Right renal pelvis (tissue), 4 donors: ENCODE measurements around the gene NFE2. TPM values are rescaled to one million over a fixed set of nuclear protein-coding genes. Genes with fewer than 3 reads are reported as not detected.

Source experiments
- DNase-seq, 4 donors: peaks; one replicate each; pipeline ENCODE4 v3.0.0-alpha.2; 2013; ENCODE audit warnings: low read depth in 4 of 4, low spot score in 3 of 4, missing footprints in 1 of 4
- polyA plus RNA-seq, 4 donors: library from polyadenylated mRNA; unstranded; fragments of 120-200 nt; gene quantifications; one replicate each; pipeline ENCODE4 v1.2.1, GENCODE V29; 2013; ENCODE audit not compliant: insufficient read length in 4 of 4

NFE2 gene
- polyA plus RNA-seq, 4 donors: 2.0 to 4.8 (median 2.4) TPM

DNA sequence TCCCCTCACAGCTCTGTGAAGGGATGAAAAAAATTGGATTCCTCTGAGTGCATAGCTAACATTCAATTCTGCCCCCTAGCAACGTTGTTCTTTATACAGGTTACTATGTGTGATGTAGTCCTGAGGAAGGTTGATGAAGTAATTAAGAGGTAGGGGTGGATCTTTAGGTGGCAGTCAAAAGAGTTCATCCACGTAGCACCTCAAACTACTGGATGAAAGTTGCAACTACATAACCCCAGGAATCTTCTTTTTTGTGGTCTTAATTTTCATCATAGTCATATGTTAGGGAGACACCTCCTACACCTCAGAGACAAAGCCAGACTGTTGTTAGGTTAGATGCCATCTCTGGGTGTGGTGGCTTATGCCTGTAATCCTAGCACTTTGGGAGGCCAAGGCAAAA is 10.2 kb upstream of the NFE2 start:
- no peak for DNase-seq

DNA sequence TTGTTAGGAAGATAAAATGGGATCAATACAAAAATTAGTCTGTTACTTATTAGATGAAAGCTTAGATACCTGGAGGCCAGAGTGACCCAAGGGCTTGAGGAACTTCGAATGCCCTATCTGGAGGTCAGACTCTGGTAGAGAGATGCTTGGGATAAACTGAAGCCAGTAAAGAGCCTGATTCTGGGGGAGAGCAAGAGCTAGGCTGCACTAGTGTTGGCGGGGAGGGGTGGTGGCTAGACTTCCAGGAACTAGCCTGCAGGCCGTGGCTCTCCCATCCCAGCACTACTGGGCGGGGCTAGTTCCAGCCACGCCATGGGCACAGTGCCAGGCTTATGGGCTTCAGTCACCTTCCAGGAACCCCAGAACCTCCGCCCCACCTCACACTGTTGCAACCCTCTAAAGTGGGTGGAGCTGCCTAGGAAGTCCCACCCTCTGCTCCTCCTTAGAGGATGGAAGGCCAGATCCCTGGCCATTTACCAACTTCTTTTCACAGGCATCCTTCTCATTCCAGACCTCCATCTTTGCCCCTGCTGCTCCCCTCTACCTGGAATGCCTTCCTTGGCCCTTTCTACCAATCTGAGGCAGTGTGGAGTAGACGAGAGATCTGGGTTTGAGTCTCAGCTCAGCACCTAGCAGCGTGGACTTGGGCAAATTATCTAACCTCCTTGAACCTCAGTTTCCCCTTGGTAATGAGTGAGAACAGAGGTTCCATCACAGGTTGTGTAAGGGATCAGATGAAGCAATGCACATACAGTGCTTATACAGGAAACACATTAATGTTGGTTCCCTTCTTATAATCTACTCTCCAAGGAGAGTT is 6.3 kb upstream of the NFE2 start:
- no peak for DNase-seq

- no peak for DNase-seq
Measured at GRCh38 chr12:54304187-54304810, 3.5 kb upstream of the NFE2 start.

DNA sequence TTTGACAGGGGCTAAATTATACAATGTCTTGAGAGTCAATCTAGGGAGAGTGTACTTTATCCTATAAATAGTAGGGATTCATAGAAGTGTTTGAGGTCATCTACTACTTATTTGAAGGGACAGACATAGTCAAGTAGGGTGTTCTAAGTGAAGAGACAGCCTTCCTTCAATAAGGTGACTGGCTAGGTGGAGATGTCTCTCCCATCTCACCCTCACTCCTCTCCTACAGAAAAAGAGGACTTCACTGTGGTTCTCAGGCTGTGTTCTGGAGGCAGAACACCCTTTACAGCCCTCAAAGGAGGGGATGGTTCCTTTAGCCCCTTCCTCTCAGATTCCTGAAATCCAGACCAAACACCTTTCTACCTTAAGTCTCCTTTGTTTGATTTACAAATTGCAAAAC is 2.8 kb upstream of the NFE2 start:
- no peak for DNase-seq

DNA sequence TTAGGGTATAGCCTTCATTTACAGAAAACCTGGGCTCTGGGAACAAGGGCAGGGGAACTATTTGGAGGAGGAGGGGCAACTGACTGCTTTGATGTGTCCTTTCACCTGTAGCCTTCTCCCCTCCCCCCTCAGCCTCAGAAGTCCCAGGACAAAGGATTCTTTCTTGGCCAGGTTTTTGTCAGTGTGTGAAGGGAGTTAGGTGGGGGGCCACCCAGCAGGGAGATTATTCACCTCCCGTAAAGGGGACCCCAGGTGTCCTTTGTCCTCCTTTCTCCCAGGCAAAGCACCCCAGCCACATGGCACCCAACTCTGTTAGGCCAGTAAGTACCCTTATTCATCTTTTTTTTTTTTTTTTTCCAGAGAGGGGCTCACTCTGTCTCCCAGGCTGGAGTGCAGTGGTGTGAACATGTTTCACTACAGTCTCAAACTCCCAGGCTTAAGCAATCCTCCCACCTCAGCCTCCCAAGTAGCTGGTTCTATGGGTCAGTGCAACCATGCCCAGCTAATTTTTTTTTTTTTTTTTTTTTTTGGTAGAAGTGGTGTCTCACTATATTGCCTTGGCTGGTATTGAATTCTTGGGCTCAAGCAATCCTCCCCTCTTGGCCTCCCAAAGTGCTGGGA is 723 bp upstream of the NFE2 start:
- DNase-seq: no peak

DNA sequence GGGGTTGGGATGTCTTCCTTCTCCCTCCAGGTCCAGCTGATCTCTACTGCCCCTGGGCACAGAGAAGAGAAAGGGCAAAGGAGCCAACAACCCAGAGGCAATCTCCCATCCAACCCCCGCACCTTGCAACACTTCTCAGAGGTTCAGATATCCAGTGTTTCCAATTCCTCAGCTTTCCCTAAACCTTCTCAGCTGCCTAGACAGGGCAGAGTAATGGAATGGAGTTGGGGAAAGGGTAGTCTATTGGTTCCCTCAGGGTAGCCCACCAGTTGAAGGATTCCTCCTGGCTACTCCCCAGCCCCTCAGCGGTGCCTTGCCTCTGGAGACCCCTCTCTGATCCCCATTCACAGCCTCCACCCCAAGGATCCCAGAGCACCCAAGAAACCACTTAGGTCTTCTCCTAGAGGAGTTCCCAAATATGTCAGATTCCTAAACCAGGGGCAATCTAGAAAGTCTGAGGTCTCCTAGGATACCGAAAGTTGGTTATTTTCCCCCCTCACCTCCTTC is 537 bp downstream of the NFE2 start:
- no peak for DNase-seq

DNA sequence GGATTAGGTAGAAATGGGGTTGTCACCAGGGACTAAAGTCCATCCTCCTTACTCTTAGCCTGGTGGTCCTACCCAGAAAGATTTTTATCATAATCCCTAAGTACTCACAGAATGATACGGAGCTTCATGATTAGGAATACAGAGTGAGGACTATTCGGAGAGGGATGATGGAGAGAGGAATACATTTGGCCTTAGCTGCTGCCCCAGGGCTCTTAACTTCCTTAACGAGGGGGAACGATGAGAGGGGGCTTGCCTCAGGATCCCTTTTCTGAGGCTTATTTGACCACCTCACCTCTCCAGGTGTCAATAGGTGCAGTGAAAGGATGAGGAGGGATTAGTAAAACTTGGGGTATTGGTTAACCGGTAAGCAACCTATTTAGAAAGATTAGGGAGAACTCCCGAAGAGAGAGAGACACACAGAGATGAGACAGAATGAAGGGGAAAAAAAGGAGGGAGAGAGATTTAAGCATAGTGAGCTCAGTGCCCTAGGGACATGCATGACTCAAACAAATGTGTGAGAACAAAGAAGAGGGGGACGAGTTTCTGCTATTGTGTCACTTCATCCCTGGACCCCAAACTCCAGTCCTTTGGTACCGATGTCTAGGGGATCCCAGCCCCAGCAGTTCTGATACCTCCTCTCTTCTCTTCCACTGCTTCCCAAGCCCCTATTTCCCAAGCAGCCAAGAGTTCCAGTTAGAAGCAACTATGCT is 1.1 kb downstream of the NFE2 start:
- no peak for DNase-seq

DNA sequence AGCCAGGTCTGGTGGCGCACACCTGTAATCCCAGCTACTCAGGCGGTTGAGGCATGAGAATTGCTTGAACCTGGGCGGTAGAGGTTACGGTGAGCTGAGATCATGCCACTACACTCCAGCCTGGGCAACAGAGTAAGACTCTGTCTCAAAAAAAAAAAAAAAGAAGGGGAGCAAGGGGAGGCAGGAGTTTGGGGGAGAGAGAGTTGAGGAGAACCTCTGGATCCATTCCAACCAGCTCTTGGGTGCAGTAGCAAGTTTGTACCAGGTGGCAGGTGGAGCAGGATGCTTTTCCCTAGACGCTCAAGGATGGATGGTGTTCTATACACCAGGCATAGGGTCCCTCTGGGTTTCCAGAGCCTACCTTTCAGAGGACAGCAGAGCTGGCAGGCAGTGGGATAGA is 1.9 kb downstream of the NFE2 start:
- DNase-seq: no peak

GRCh38 chr12:54296393-54297099 is 4.3 kb downstream of the NFE2 start:
- no peak for DNase-seq

- DNase-seq: no peak
Measured at GRCh38 chr12:54294953-54295566, 5.8 kb downstream of the NFE2 start.

DNA sequence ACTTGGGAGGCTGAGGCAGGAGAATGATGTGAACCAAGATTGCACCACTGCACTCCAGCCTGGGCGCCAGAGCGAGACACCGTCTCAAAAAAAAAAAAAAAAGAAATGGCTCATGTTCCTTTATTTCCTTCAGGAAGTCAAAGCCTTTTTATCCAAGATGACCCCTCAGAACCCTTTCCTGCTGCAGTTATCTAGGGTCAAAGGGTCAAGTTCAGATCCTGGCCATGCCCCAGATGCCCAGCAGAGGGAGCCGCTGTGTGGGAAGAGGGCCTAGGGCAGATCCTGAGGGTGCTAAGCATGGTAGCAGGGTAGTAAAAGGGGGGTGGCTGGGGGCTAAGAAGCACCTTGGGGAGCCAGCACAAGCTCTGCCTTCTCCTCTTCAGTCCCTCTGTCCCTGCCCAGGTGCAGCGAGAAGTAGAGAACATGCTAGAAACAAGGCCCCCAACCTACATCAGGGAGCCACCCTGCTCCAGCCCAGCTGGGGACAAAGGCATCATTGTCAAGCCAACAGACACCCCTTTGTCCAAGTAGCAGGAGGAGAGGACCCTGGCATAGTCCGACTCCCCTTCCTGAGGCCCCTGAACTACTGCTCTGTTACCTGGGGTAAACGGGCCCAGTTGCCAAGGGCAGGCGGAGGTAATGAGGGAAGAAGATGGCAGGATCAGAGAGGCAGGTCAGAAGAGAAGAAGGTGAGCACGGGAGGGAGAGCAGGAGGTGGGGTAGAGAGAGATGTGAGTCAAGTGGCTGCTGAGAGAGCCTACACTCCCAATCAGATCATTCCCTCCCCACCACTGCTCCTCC is 6.5 kb downstream of the NFE2 start:
- DNase-seq: no peak

- no peak for DNase-seq
Measured at GRCh38 chr12:54292931-54293241, 7.9 kb downstream of the NFE2 start.

GRCh38 chr12:54292083-54292930 is 8.5 kb downstream of the NFE2 start:
- no peak for DNase-seq

- DNase-seq: no peak
Measured at GRCh38 chr12:54287261-54288157, 13.3 kb downstream of the NFE2 start.

DNA sequence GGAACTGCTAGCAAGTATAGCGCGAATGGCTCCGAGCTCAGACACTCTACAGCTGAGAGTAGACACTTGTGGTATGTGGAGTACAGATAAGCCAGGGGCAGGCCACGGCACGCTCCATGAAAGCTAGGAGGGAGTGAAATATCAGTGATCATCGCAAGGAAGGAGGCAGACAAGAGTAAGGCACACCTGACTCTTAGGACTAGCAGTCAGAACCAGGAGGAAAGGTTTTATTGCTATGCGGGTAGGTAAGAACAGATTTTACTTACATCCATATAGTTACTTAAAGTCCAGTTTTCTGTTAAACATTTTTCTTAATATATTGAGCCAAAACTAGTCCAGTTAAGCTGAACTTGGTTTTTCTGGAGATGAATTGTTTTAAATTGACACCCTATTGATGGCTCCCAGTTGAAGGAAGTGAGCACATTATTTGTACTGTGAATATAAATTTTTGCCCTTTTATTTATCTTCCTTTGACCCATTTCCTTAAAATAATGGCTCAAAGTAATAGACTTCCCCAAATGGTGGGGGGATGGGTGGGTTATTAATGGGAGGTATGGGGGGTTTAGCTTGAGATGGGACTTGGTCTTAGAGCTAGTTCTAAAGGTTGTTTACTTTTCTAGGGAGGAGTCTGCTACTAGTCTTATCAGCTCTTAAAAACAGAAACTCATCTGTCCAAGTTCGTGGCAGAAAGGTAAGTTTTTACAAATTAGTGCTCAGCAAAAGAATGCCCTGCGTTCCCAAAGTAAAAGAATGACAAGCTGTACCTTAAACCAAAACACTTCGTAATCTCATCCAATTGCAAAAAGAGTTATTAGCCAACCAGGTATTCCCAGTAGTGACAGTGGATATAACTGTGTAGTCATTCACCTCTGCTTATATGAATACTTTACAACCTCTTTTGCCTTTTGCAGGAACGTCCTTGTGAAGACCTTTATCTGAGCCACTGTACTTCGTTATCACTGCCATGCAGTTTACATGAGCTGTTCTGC is 14.5 kb downstream of the NFE2 start:
- DNase-seq: no peak
